AG09319 (cell line): Measurements from ENCODE around the gene CNGA3.

Experiments
- DNase-seq: peaks from one replicate; pipeline ENCODE4 v3.0.0-alpha.2; 2010; ENCODE audit warnings: low read depth; ENCODE audit errors: extremely low read depth
- CTCF ChIP-seq: IDR thresholded peaks from 2 replicates; pipeline ENCODE4 v1.5.1; 2011; ENCODE audit warnings: low read depth, mild to moderate bottlenecking, inconsistent platforms, low read length, moderate library complexity

The CNGA3 gene

GRCh38 chr2:98391581-98392270, 45.5 kb downstream of the CNGA3 start:
- TF ChIP-seq CTCF: no peak
- no peak for DNase-seq

GRCh38 chr2:98393354-98393753, 47.1 kb downstream of the CNGA3 start:
- no peak for TF ChIP-seq CTCF
- no peak for DNase-seq

- no peak for TF ChIP-seq CTCF
- DNase-seq: no peak
These were observed 48.4 kb downstream of the CNGA3 start for GRCh38 chr2:98394595-98395153.

- no peak for DNase-seq
- no peak for TF ChIP-seq CTCF
These were observed 49.7 kb downstream of the CNGA3 start for GRCh38 chr2:98395977-98396376.

- TF ChIP-seq CTCF: no peak
- DNase-seq: no peak
These were observed 50.6 kb downstream of the CNGA3 start for GRCh38 chr2:98396745-98397355.

GRCh38 chr2:98399140-98399539, 52.9 kb downstream of the CNGA3 start:
- DNase-seq: no peak
- no peak for TF ChIP-seq CTCF

GRCh38 chr2:98403878-98404277, 57.6 kb downstream of the CNGA3 start:
- TF ChIP-seq CTCF: no peak
- no peak for DNase-seq
